ENCODE data around the gene SMYD3.

DNA sequence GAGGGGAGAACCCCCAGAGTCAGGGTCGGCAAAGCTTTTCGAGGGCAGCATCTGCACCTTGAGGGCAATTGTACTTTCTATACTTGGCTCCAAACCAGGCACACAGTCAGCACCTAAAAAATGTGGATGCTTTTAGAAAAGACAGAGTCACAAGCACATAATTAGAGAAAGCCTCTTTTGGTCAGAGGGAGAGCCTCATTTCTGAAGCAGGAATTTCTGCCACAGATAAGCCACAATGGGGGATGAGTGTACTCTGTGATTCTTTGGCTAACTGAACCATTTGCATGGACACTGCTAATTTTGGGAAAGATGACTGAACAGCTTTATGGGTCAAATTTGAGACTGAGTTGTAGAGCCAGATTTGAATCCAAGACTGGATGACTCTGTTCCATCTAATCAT is 716.6 kb downstream of the SMYD3 start:
- TF ChIP-seq, protein P1, sequence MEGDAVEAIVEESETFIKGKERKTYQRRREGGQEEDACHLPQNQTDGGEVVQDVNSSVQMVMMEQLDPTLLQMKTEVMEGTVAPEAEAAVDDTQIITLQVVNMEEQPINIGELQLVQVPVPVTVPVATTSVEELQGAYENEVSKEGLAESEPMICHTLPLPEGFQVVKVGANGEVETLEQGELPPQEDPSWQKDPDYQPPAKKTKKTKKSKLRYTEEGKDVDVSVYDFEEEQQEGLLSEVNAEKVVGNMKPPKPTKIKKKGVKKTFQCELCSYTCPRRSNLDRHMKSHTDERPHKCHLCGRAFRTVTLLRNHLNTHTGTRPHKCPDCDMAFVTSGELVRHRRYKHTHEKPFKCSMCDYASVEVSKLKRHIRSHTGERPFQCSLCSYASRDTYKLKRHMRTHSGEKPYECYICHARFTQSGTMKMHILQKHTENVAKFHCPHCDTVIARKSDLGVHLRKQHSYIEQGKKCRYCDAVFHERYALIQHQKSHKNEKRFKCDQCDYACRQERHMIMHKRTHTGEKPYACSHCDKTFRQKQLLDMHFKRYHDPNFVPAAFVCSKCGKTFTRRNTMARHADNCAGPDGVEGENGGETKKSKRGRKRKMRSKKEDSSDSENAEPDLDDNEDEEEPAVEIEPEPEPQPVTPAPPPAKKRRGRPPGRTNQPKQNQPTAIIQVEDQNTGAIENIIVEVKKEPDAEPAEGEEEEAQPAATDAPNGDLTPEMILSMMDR (conservative IDR thresholded peaks at IDR 0.05) = no peak
- TF ChIP-seq ZFX (IDR thresholded peaks at IDR 0.05) = no peak

Measured in C4-2B (cell line).